ENCODE data around the gene RNF225.
"Not testable (repeated sequence)": the region's sequence is repeated elsewhere in the genome, so short reads cannot be mapped to it uniquely, and the experiment has no call there.

Gene RNF225

GRCh38 chr19:58387338-58388174 lies 7.9 kb upstream of the RNF225 start:
- peak; percentile 27 for DNase-seq

DNA sequence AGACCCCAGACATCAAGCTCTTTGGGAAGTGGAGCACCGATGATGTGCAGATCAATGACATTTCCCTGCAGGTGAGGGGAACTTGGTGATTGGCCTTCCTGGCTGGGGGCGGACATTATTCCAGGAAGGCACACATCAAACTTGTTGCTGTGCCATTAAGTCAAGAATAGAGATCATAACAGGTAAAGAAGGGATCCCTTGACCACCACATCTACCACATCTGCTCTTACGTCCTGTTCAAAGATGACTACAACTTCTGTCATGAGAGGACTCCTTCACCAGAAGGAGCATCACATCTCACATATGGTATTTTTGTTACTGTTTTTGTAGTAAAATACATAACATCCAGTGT lies 7.3 kb upstream of the RNF225 start:
- DNase-seq: no peak

- no peak for DNase-seq
Observed at GRCh38 chr19:58392945-58393724, 2.3 kb upstream of the RNF225 start.

DNA sequence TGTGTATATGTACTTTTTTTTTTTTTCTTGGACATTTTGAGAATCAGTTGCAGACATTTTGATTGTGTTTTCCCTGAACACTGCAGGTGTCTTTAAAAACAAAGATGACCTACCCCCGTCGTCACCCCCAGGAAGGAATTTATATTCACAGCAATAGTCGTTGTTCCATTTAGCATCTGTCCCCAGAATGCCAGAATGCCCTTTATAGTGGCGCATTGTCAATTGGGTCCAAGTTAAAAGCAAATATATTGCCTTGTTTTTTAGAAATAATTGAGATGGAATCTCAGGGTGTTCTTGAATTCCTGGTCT lies 1.8 kb upstream of the RNF225 start:
- no peak for DNase-seq

- DNase-seq: no peak
Observed at GRCh38 chr19:58394821-58395219, 636 bp upstream of the RNF225 start.

GRCh38 chr19:58395979-58396627 lies 647 bp downstream of the RNF225 start:
- DNase-seq: no peak

DNA sequence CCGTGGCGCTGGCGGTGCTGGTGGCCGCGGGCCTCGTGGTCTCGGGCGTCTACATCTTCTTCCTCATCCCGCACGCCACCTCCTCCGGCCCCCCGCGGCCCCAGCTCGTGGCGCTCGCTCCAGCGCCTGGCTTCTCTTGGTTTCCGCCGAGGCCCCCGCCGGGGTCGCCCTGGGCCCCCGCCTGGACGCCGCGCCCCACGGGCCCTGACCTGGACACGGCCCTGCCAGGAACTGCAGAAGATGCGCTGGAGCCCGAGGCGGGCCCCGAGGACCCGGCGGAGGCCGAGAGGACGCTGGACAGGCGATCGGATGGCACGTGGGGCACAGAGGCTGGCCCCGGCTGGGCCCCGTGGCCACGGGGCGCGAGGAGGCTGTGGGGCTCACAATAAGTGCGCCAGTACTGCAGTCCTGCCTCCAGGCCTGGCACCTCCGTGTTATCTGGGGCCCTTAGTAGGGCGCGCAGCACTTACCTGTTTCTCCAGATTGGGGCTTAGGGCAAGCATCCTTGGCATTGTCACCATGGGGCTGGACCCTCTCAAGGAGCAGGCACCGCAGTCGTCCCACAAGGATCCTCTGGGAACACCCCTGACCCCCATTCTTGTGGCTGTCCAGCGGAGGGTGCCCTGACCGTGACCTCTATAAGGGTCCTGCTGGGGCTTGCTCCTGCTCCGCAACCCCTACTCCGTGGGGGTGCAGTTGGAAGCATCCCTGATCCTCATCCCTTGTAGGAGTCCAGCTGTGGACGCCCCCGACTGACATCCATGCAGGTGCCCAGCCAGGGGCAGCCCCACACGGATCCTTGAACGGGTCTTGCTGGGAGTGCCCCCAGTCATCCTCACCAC lies 1.5 kb downstream of the RNF225 start:
- no peak for DNase-seq

DNA sequence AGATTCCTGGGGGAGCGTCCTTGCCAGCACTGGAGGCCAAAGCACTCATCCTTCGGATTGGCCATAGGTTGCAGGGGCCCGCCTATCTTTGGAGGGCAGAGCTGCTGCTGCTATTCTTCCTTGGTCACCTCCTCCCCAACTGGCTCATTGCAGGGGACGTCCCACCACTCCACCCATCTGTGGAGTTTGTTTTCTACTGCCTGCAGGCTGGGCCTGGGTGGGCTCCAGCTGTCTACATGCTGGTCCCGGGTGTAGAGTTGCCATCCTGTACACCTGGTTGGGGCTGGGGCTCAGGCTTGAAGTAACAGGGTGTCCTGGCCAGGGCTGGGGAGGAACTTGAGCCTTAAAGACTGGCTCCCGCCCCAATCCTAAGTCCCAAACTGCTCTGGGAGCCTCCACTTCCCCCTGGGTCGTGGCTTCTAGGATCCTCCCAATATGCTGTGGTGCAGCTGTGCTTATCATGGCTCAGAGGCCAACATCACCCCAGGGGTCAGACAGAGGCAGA lies 2.1 kb downstream of the RNF225 start:
- peak; percentile 67 for DNase-seq

DNA sequence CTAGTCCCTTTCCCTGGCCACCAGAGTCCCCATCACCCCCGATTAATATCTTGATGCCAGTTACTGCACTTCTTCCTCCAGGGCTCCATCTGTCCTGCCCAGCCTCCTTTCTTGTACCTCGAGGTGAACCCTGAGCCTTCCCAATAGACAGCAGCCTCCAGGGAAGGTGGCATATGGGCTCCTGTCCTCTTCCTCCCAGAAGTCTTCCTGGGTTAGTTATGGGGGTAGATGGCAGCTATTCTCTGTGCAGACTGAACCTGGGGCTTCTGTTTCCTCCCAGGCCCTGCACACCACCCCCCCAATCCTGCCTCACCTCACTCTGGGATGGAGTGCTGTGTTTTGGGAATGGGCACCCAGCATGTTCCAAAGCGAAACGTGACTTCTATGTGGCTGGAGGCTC lies 2.6 kb downstream of the RNF225 start:
- no peak for DNase-seq

DNA sequence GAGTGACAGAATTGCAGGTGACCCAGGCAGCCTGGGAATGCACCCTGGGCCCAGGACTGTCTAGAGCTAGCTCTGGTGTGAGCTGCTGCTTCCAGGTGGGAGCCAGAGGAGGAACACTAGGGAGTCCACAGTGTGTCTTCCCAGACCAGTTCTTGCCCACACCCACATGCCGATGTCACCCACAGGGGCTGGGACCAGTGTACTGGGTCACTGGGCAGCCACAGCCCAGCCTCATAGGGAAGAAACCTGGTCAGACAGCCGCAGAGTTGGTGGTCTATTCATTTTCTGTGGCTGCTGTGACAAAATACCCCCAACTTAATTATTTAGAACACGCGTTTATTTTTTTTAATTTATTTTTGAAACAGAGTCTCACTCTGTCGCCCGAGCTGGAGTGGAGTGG lies 3.1 kb downstream of the RNF225 start:
- DNase-seq: no peak

- DNase-seq: no peak
Observed at GRCh38 chr19:58399903-58400302, 4.4 kb downstream of the RNF225 start.

DNA sequence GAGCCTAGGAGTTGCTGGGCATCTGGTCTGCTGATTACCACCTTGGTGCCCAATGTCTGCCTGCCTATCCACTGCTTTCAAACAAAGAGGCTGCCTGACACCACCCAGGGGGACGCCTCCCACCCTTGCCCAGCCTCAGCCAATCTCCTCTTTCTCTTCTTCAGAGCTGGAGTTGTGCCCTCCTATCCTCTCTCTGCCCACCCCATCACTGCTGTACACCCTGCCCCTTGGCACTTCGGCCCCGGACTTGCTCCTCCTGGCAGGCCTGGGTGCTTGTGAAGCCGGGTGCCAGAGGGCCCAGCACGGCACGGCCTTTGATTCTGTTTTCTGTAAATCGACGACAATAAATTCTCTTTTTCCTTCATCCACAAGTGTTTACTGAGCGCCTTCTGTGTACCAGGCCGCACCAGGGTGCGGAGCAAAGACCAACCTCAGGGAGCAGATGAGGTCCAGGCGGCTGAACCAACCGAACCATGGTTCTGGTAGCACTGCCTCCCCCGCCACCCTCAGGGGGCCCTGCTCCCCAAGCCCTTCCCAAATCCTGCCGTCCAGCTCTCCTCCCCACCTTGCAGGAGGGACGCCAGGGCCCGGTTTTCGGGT lies 5.0 kb downstream of the RNF225 start:
- DNase-seq: no peak

DNA sequence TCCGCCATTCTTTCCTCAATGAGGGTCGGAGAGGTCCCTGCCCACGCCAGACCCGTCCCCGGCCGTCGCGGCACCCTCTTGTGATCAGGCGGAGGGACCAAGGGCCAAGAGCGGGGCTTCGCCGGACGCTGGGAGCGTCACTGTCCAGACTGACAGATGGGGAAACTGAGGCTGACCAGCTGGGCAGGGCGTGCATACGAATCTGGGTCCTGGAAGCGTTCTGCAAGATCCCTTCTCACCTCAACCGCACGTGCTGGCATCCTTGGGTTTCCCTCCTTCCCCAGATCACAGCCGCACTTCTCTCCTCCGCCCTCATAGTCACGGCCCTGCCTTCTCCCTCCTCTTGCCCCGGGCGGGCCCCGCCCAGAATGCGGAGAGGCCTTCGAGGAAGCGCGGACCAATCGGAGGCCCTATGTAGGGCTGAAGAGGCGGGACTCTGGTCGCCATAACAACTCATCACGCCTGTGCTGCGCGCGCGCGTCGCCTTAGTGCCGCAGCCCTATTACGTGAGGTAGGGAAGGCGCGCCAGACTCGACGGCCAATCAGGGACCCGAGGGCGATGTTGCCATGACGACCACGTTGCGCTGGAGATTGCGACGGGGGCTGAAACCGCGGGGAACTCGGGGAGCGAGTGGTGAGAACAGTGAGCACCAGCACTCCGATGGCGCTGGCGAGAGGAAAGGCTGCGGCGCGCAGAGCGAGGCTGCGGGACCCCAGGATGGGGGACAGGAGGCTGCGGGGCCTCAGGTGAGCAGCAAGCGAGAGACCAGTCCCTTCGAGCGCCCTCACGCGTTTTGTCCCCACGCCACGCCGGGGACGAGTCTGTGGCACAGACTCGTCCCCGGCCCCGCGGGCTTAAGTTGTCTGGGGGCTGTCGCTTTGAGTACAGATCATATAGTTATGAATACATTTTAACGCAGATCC lies 5.7 kb downstream of the RNF225 start:
- DNase-seq: peak; percentile 97

DNA sequence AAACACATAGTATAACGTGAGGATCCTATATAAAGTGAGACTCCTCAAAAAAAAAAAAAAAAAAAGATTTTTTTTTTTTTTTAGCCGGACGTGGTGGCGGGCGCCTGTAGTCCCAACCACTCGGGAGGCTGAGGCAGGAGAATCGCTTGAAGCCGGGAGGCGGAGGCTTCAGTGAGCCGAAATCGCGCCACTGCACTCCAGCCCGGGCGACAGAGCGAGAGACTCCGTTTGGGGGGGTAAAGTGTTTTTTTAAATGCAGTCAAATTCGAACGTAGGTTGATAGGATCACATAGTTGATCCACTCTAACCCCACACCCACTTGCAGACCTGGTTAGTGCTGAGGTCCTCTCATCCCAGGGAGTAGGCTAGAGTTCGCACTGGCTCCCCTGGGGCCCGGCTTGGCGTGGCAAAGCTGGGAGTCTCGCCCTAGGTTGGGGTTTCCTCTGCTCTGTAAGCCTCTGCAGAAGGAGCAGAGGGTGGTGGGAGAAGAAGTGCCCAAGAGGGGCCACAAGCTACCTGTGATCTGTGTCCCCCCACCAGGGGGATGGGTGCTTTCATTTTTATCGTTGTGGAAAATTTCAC lies 6.5 kb downstream of the RNF225 start:
- no peak for DNase-seq

DNA sequence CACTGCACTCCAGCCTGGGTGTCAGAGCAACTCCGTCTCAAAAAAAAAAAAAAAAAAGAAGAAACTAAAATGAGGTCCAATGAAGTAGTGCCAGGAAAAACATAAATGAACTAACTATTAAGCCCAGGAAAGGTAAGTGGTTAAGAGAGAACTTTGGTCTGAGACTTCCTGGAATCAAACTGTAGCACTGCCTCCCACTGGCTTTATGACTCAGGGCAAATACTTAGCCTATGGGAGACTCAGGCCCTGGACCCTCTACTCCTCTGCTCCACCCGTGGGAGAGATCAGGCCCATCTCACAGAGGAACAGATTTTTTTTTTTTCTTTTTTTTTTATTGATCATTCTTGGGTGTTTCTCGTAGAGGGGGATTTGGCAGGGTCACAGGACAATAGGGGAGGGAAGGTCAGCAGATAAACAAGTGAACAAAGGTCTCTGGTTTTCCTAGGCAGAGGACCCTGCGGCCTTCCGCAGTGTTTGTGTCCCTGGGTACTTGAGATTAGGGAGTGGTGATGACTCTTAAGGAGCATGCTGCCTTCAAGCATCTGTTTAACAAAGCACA lies 8.5 kb downstream of the RNF225 start:
- not testable (repeated sequence) for DNase-seq

- DNase-seq: no peak
Observed at GRCh38 chr19:58406818-58407657, 11.6 kb downstream of the RNF225 start.

GRCh38 chr19:58407658-58408151 lies 12.2 kb downstream of the RNF225 start:
- no peak for DNase-seq

- peak; percentile 90 for DNase-seq
Observed at GRCh38 chr19:58408152-58409009, 12.9 kb downstream of the RNF225 start, which contains the start of gene ZNF584. ZNF584 (plus strand) TSS chr19:58408649; CDS start chr19:58409148, 499 bp downstream.

Measured in DMS 273 treated with DMSO at 0.1 percent for 48 hours (cell line).